C4-2B (cell line): ENCODE results near the gene CLIC2.

Experiments used
- ZFX ChIP-seq: fragments of 450-650 bp; IDR thresholded peaks from 2 replicates; pipeline ENCODE4 v1.6.1; 2017
- TF ChIP-seq, protein P1 (sequence below): fragments of 450-650 bp; conservative IDR thresholded peaks from 2 replicates; pipeline ENCODE4 v1.5.1; 2017; ENCODE audit warnings: mild to moderate bottlenecking

DNA sequence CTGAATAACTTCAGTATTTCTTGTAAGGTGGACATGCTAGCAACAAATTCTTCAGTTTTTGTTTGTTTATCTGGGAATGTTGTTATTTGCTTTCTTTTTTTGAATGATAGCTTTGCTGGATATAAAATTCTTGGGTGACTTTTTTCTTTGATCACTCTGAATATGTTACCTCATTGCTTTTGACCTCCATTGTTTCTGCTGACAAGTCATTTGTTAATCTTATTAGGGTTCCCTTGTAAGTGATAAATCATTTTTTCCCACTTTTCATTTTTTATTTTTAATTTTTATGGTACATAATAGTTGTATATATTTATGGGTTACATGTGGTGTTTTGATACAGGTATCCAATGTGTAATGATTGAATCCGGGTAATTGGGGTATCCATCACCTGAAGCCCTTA, 63.4 kb downstream of the CLIC2 start:
- TF ChIP-seq, protein P1, sequence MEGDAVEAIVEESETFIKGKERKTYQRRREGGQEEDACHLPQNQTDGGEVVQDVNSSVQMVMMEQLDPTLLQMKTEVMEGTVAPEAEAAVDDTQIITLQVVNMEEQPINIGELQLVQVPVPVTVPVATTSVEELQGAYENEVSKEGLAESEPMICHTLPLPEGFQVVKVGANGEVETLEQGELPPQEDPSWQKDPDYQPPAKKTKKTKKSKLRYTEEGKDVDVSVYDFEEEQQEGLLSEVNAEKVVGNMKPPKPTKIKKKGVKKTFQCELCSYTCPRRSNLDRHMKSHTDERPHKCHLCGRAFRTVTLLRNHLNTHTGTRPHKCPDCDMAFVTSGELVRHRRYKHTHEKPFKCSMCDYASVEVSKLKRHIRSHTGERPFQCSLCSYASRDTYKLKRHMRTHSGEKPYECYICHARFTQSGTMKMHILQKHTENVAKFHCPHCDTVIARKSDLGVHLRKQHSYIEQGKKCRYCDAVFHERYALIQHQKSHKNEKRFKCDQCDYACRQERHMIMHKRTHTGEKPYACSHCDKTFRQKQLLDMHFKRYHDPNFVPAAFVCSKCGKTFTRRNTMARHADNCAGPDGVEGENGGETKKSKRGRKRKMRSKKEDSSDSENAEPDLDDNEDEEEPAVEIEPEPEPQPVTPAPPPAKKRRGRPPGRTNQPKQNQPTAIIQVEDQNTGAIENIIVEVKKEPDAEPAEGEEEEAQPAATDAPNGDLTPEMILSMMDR: no peak
- TF ChIP-seq ZFX: no peak
